NCI-H446 (cell line): ENCODE results near the gene FARP1.
"Not testable (repeated sequence)": the region's sequence is repeated elsewhere in the genome, so short reads cannot be mapped to it uniquely, and the experiment has no call there.

Source experiments
- DNase-seq, 2 experiments: peaks; one replicate each; lab custom pipeline; 2025; lab: John Stamatoyannopoulos, UW

FARP1 gene

DNA sequence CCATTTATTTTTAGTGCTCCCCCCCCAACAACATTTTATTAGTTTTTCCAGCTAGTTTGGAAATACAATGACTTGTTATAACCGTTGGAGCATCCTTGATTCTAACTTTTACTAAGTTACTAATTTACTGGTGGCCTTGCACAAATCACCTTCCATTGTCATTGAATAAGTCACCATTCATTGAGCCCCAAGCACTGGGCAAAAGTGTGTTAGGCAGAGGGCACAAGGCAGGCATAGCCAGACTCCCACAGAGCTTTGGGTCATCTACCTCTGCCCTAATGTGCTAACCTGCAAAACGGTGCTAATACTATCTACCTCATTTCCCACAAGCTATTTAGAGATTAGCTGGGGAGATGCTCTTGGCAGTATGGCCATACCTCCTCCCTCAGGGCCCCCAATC is 120.9 kb downstream of the FARP1 start:
- DNase-seq = no peak

DNA sequence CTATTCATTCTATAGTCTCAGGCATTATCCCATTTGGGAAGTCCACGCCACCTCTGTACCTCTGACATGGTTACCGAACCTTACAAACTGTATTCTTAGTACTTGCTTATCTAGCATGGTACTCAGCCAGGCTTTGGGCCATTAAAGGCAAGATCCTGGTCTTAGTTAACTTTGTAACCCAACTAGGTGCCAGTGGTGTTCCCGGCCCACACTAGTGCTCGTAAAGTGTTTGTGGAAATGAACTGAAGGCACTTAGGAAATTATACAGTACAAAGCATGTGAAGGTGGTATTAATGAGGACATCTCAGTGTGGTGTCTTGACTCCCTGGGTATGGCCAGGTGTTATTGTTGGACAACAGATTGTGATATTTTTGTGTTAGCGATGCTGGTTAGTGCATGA is 122.0 kb downstream of the FARP1 start:
- DNase-seq = no peak

GRCh38 chr13:98265692-98266551 is 123.0 kb downstream of the FARP1 start:
- DNase-seq = no peak

DNA sequence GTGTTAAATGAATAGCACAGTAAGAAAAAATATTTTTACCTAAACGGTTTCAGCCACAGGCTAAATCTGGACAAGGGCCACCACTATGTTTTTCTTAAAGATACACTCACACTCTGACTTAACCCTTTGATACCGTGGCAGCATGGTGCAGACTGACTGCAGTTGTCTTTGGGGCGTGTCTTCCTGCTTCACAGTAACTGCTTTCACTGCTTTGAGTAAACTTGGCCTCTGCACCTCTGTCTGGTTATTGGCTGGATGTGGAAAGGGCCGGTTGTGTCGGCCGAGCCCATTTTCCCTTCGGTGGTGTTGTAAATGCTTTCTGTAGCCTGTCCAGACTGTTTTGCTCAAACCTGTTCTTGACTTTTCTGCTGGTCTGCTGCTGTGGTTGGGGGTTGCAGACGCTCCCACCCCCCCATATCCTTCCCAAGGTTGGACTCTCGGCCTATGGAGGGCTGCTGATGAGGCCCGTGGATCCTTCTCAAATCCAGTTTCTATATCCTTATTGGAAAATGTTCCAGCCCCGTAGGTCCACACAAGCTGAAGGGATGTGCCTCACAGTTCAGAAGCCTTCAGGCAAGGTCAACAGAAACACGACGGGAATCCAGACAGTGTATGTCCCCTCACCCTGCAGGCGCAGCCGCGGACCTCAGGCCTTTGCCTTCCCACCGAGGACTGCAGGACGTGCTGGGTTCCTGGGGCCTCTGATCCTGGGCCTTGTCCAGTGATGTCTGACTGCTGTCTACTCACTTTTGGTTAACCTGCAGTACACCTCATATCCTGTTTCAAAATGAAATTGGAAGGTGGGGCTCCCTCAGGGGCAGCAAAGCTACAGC is 124.4 kb downstream of the FARP1 start:
- DNase-seq = no peak

GRCh38 chr13:98269386-98269785 is 126.5 kb downstream of the FARP1 start:
- no peak for DNase-seq

DNA sequence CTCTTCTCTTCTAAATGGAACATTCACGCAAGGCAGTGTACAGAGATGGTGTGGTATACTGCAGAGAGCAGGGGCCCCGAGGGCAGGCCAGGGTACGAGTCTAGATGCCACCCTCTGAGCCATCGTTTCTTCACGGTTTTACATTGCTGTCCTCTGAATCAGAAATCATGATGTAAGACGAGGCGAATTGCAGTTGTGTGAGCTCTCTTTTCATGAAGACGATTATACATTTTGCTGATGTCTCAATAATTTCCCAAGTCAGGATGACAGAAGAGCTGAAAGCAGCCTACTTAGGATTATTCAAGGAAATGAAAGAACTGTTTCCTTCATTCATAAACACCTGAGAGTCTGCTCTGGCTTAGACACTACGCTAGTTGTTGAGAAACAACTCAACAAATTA is 127.9 kb downstream of the FARP1 start:
- DNase-seq = no peak

DNA sequence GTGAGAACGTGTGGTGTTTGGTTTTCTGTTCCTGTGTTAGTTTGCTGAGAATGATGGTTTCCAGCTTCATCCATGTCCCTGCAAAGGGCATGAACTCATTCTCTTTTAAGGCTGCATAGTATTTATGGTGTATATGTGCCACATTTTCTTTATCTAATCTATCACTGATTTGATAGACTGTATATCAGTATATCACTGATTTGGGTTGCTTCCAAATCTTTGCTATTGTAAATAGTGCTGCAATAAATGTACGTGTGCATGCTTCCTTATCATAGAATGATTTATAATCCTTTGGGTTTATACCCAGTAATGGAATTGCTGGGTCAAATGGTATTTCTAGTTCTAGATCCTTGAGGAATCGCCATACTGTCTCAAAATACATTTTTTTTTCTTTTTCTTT is 128.8 kb downstream of the FARP1 start:
- not testable (repeated sequence) for DNase-seq

DNA sequence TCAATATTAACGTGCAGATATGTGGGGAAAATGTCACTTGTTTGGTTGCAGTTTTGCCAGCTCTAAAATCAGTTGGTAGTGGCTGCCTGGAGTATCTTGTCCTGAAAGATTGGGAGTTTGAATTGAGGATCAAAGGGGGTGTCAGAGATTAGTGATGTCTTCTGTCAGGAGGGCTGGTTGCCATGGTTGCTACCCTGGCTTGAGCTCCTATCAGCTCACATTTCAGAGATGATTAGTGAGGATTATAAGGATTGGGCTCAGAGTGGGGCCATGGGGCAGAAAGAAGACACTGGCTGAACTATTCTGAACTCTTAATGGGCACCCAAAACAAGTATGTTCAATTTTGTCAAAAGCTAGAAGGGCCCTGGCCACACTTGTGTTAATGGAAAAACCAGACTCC is 129.7 kb downstream of the FARP1 start:
- no peak for DNase-seq

- no peak for DNase-seq
These were observed 130.4 kb downstream of the FARP1 start for GRCh38 chr13:98273067-98273823.

GRCh38 chr13:98273824-98274742 is 131.2 kb downstream of the FARP1 start:
- no peak for DNase-seq

- DNase-seq = no peak
These were observed 132.1 kb downstream of the FARP1 start for GRCh38 chr13:98274921-98275487.

DNA sequence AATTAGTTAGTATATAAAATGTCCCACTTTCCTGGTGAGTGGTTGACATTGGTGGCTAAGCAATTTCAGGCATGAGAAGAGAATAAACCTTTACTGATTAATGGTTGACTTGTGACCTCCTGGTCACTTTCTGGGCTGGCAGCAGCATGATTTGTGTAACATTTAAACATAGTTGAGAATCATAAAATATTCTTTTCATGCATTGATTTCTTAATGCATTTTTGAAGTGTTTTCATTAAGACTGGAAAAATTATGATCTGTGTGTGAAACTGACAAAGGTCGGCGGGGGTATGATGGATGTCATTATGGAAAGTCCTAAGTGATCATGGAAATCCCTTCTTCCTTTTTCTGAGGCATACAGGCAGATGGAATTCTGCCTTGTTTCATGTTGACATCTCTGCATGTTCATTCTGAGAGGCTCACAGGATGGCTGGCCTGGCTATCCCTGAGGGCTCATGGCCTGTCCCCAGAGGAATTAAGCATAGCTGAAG is 132.8 kb downstream of the FARP1 start:
- DNase-seq = no peak

DNA sequence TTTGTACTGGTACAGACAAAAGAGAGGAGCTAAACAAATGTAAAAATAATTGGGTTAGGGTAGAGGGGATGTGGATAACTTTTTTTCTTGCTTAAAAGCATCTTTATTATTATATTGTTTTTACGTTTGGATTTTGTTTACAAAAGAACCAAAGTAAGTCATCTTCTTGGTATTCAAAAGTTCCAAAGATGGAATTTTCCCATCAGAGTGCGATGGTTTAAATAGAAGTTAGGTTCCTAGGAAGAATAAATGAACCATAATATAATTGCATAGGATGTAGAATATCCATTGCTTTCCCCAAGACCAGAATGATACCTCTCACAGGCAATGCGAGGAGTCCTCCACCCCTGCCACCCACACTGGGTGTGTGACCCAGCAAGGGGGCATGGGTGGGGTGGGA is 133.6 kb downstream of the FARP1 start:
- DNase-seq = no peak

- no peak for DNase-seq
These were observed 135.3 kb downstream of the FARP1 start for GRCh38 chr13:98278068-98278724.

- no peak for DNase-seq
These were observed 136.7 kb downstream of the FARP1 start for GRCh38 chr13:98279473-98280175.

DNA sequence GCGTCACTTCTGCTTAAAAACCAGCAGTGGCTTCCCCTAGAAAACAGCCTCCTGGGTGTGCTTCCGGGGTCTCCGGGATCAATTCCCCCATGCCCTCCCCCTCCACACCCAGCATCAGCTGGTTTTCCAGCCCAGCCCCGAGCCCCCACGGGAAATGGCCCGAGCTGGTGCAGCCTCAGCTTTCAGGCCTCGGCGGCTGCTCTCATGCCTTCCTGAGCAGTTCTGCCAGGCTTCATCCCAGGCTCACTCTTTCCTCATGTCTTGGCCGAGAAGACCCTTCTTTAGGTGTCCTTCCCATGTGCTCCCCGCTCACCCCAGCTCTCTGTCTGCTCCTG is 137.2 kb downstream of the FARP1 start:
- no peak for DNase-seq

- peak in 1 of 2 experiments; percentile 31 for DNase-seq
These were observed 141.8 kb downstream of the FARP1 start for GRCh38 chr13:98284679-98285078.

GRCh38 chr13:98285317-98285716 is 142.4 kb downstream of the FARP1 start:
- DNase-seq = no peak

DNA sequence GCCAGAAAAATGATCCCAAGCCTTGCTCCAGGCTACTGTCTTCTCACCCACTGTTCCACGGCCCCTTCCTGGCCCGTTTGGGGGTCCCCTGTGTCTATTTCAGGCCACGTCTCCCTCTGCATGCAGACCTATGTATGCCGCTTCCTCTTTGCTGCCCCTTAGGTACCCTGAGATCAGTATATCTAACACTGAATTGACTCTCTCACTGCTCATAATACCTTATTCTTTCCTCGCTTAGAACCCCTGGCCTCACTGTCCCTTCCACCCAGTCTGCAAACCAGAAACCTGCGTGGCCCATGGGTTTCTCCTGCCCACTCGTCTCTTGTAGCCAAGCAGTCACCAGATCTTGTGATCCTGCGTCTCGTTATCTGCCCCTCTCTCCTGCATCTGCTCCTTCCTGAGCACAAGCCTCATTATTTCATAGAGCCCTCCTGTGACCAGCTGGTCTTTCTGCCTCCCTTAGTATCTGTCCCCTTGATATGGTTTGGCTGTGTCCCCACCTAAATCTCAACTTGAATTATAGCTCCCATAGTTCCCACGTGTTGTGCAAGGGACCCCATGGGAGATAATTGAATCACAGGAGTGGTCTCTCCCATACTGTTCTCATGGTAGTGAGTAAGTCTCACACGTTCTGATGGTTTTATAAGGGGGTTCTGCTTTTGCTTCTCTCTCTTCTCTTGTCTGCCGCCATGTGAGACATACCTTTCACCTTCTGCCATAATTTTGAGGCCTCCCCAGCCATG is 143.1 kb downstream of the FARP1 start:
- DNase-seq = no peak
